Tibial nerve (tissue), 4 donors: ENCODE results near the gene CAMK2G. TPM values are rescaled to one million over a fixed set of nuclear protein-coding genes. Genes with fewer than 3 reads are reported as not detected.

Experiments
- DNase-seq, 2 donors: peaks; one replicate each; pipeline ENCODE4 v3.0.0-alpha.2; 2019; ENCODE audit warnings: low spot score in 2 of 2
- H3K27ac ChIP-seq, 4 donors: fragments of 200-600 bp; sonication (generic) in 3 of 4; one replicate each; pipeline ENCODE4 v1.5.1; 2017 to 2019; ENCODE audit warnings: mild to moderate bottlenecking in 1 of 4
- H3K27me3 ChIP-seq, 2 donors: fragments of 200-600 bp; sonication (generic) in 1 of 2; one replicate each; pipeline versions ENCODE4 v1.5.1 to v1.6.0; 2017 to 2019
- H3K36me3 ChIP-seq, 3 donors: fragments of 200-600 bp; sonication (generic); one replicate each; pipeline ENCODE4 v1.5.1; 2018 to 2019
- H3K4me1 ChIP-seq, 4 donors: fragments of 200-600 bp; sonication (generic) in 3 of 4; one replicate each; pipeline ENCODE4 v1.5.1; 2017 to 2019
- H3K4me3 ChIP-seq, 4 donors: fragments of 200-600 bp; sonication (generic) in 3 of 4; one replicate each; pipeline ENCODE4 v1.5.1; 2017 to 2019; ENCODE audit warnings: mild to moderate bottlenecking in 1 of 4, moderate library complexity in 1 of 4
- H3K9me3 ChIP-seq, 4 donors: fragments of 200-600 bp; sonication (generic) in 3 of 4; one replicate each; pipeline ENCODE4 v1.5.1; 2017 to 2019
- EP300 ChIP-seq, 2 donors: sonication (generic); formaldehyde crosslinking; IDR thresholded peaks; one replicate each; pipeline ENCODE4 v1.6.1; 2017; ENCODE audit warnings: antibody characterized with exemption in 2 of 2, mild to moderate bottlenecking in 1 of 2
- POLR2A ChIP-seq, 2 donors: fragments of 450-650 bp; IDR thresholded peaks; one replicate each; pipeline ENCODE4 v1.6.1; 2017; ENCODE audit warnings: antibody characterized with exemption in 2 of 2, mild to moderate bottlenecking in 2 of 2, moderate library complexity in 2 of 2
- WGBS, 2 donors: methylation state at CpG; one replicate each; pipeline ENCODE4 v1.1.5; 2018; 5-methylcytosine and 5-hydroxymethylcytosine counted together
- total RNA-seq, 4 donors: library from RNA; depleted of rRNA; stranded (reverse); fragments of >200 nt; gene quantifications; one replicate each; pipeline ENCODE4 v1.1.0, GENCODE V29; 2016
- TF ChIP-seq, protein P1 (sequence below), 5 experiments: fragments of 200-600 bp in 3 of 5; fragments of 450-650 bp in 2 of 5; sonication (generic) in 3 of 5; IDR thresholded peaks; one replicate each; pipeline ENCODE4 v1.5.1; 2016 to 2019; ENCODE audit warnings: antibody characterized with exemption in 5 of 5, mild to moderate bottlenecking in 3 of 5, moderate library complexity in 2 of 5

CAMK2G gene
- total RNA-seq, 4 donors from 2014 or later = 26.4 to 43.5 (median 35.1) TPM

DNA sequence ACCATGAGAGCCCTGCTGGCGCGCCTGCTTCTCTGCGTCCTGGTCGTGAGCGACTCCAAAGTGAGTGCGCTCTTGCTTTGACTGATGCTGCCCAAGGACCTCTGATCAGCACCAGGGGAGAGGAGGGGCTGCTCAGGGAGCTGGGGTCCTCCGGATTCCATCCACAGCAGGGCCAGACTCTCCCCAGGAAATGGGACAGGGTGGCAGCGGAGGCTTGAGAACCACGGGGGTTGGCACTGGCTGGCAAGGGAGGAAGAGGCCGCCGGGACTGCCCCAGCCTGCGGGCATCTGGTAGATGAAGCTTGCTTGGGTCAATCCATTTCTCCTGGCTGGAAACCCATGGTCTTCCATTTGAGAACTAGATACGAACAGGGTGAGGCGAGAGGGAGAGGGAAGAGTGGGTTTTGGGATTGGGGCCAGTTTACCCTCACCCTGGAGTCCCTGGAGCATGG, 37.2 kb upstream of the CAMK2G start:
- H3K4me1 ChIP-seq = peaks cover 0 to 63% (median 29%) of the 10 kb centered on the region in 4 donors
- peak overlapping the region; percentile 50 to 78 (median 60) for H3K4me3 ChIP-seq
- peaks cover 0 to 8% of the 10 kb centered on the region in 2 donors for H3K27me3 ChIP-seq
- H3K9me3 ChIP-seq = no peaks in the 10 kb centered on the region
- no peak for TF ChIP-seq POLR2A (IDR thresholded peaks at IDR 0.05)
- no peaks in the 10 kb centered on the region for H3K36me3 ChIP-seq
- WGBS, 2 donors = 18 to 28% methylated on average over 11 to 14 of the region's 14 CpGs
- no peak for DNase-seq
- H3K27ac ChIP-seq = peak overlapping the region in 3 of 4 donors; percentile 63 to 83 (median 79)

- H3K4me1 ChIP-seq = peaks cover 0 to 68% (median 33%) of the 10 kb centered on the region in 4 donors
- no peaks in the 10 kb centered on the region for H3K36me3 ChIP-seq
- WGBS, 2 donors = 2 to 3% methylated on average over 13 to 29 of the region's 74 CpGs
- H3K9me3 ChIP-seq = no peaks in the 10 kb centered on the region
- DNase-seq = peak in 1 of 2 donors; percentile 27
- H3K4me3 ChIP-seq = peak within 1 kb of the TSS; percentile 50 to 78 (median 60)
- peaks cover 0 to 8% of the 10 kb centered on the region in 2 donors for H3K27me3 ChIP-seq
- TF ChIP-seq, protein P1, sequence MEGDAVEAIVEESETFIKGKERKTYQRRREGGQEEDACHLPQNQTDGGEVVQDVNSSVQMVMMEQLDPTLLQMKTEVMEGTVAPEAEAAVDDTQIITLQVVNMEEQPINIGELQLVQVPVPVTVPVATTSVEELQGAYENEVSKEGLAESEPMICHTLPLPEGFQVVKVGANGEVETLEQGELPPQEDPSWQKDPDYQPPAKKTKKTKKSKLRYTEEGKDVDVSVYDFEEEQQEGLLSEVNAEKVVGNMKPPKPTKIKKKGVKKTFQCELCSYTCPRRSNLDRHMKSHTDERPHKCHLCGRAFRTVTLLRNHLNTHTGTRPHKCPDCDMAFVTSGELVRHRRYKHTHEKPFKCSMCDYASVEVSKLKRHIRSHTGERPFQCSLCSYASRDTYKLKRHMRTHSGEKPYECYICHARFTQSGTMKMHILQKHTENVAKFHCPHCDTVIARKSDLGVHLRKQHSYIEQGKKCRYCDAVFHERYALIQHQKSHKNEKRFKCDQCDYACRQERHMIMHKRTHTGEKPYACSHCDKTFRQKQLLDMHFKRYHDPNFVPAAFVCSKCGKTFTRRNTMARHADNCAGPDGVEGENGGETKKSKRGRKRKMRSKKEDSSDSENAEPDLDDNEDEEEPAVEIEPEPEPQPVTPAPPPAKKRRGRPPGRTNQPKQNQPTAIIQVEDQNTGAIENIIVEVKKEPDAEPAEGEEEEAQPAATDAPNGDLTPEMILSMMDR (IDR thresholded peaks at IDR 0.05) = no peak
- TF ChIP-seq POLR2A (IDR thresholded peaks at IDR 0.05) (no peak), EP300 (IDR thresholded peaks at IDR 0.05) (no peak)
- H3K27ac ChIP-seq = peak within 1 kb of the TSS in 3 of 4 donors; percentile 63 to 83 (median 79)
These were observed 36.6 kb upstream of the CAMK2G start, which contains the start of gene PLAU for GRCh38 chr10:73910764-73911552. PLAU (plus strand) TSS chr10:73911132; CDS start chr10:73911556, 424 bp downstream.

DNA sequence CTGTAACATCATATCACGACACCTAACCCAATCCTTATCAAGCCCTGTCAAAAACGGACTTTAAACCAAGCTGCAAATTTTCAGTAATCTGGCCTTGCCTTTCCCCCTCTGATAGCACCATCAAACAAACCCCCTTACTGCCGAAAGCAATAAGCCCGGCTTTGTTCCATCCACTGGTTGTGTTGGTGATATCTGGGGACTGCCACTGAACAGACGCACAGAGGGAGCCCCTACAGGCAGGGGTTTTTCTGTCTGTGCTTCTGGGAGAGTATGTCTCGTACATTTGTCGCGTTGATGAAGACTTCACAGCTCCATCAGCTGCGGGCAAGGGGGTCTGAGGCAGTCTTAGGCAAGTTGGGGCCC, 36.0 kb upstream of the CAMK2G start:
- WGBS, 2 donors = 23 to 37% methylated on average over 9 of the region's 9 CpGs
- DNase-seq = no peak
- Histone ChIP-seq H3K27ac (peak overlapping the region in 3 of 4 donors; percentile 63 to 83 (median 79)), H3K27me3 (peaks cover 0 to 8% of the 10 kb centered on the region in 2 donors), H3K36me3 (no peaks in the 10 kb centered on the region), H3K4me1 (peaks cover 0 to 71% (median 34%) of the 10 kb centered on the region in 4 donors), H3K4me3 (peak overlapping the region; percentile 50 to 78 (median 60)), H3K9me3 (no peaks in the 10 kb centered on the region)
- TF ChIP-seq EP300 (IDR thresholded peaks at IDR 0.05) (no peak), POLR2A (IDR thresholded peaks at IDR 0.05) (no peak)
- TF ChIP-seq, protein P1 (IDR thresholded peaks at IDR 0.05) = no peak

DNA sequence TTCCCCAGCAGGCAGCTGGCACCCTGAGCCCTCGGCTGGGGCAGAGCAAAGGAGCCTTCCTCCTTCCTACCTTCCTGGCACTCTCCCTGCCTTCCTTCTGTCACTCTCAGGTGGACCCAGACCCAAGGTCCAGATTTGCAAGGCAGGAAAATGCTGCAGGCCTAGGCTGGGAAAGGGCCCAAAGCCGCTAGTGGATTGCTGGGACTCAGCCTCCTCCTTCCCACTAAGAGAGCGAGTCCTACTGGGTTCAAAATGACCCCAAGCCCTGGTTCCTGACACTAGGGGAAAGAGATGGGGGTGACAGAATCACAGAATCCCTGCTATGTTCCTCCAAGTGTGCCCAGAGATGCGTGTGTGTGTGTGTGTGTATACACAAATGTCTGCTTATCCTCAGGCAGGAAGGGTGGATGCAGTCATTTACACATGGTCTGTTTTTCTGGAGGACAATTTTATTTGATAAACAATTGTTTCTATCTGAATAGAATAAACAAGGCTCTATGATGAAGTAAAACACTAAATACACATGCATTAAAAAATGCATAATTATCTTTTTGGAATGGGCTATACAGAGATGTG, 35.3 kb upstream of the CAMK2G start:
- Histone ChIP-seq H3K4me3 (no peak overlapping the region), H3K27me3 (peaks cover 0 to 8% of the 10 kb centered on the region in 2 donors), H3K27ac (peak overlapping the region in 2 of 4 donors; percentile 3 to 34), H3K36me3 (no peaks in the 10 kb centered on the region), H3K9me3 (no peaks in the 10 kb centered on the region), H3K4me1 (peaks cover 0 to 71% (median 34%) of the 10 kb centered on the region in 4 donors)
- WGBS, 2 donors = 81 to 85% methylated on average over 4 of the region's 4 CpGs
- DNase-seq = no peak
- TF ChIP-seq POLR2A (IDR thresholded peaks at IDR 0.05) (no peak), EP300 (IDR thresholded peaks at IDR 0.05) (no peak)
- TF ChIP-seq, protein P1 (IDR thresholded peaks at IDR 0.05) = no peak

DNA sequence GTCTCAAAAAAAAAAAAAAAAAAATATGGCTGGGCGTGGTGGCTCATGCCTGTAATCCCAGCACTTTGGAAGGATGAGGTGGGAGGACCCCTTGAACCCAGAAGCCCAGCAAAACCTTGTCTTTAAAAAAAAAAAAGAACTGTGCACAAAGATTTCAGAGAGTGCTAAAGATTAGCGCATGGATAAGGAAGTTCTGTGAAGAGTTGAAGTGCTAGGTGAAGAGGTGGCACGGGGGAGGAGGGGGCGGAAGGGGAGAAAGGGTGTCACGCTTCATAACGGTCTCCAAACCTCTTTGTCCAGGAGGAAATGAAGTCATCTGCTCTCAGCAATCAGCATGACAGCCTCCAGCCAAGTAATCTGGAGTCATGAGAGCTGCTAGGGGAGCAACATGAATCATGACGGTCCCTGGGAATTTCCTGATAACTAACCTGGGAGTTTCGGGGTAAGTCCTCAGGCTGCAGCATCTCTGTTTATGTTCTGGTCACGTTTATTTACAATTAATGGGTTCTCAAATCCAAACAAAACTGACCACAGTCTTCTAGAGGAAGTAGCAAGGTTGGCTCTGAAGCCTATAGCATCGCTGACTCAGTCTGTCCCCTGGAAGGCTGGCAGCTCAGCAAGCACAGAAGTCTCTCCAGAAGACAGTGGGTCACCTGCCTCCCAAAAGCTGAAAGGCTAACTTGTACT, 34.6 kb upstream of the CAMK2G start:
- DNase-seq = peak in 1 of 2 donors; percentile 40
- H3K27me3 ChIP-seq = peaks cover 0 to 8% of the 10 kb centered on the region in 2 donors
- peak overlapping the region in 3 of 4 donors; percentile 3 to 82 (median 34) for H3K27ac ChIP-seq
- H3K4me3 ChIP-seq = no peak overlapping the region
- 49 to 63% methylated on average over 9 to 10 of the region's 10 CpGs for WGBS, 2 donors
- H3K4me1 ChIP-seq = peaks cover 0 to 71% (median 34%) of the 10 kb centered on the region in 4 donors
- H3K36me3 ChIP-seq = no peaks in the 10 kb centered on the region
- no peaks in the 10 kb centered on the region for H3K9me3 ChIP-seq
- peak in 1 of 2 donors; percentile 15 for TF ChIP-seq EP300 (IDR thresholded peaks at IDR 0.05)
- TF ChIP-seq, protein P1 (IDR thresholded peaks at IDR 0.05) = no peak
- TF ChIP-seq POLR2A (IDR thresholded peaks at IDR 0.05) = no peak
